Measurements from ENCODE around the gene ANKRD1. TPM values are rescaled to one million over a fixed set of nuclear protein-coding genes. Genes with fewer than 3 reads are reported as not detected.

Gene ANKRD1
- total and polyA plus RNA-seq, 12 donors: 1,390 to 8,287 (median 4,440) TPM

DNA sequence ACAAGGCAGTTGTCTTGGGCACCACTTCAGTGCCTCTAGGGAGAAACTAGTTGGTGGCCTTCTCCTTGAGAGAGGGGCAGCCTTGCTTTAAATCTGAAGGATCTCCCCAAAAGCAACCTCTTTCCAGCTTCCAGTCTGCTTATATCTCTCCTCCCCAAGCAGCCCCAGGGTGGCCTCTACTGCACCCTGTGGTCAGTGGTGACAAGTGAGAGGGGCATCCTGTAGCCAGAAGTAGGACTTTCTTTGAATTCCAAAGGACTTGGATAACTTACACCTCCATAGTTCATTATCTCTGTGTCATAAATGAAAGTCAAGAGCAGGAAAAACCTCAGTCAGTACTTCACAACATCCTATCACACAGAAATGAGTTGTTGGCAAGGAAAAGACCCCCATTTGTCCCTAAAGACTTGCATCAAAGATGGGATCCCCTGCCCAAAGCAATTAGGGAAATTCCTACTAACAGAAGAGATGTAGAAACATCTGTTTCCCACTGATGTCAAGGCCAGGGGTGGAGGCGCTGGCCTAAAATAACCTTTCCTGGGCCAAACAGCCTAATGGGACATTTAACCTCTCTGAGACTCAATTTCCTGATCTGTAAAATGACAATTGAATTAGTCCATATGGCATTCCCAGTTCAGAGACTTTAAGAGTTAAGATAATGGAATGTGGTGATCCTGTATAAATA lies 44.0 kb upstream of the ANKRD1 start:
- TF ChIP-seq CTCF (IDR thresholded peaks at IDR 0.05): no peak
- DNase-seq: no peak
- no peaks in the 10 kb centered on the region for H3K36me3 ChIP-seq
- H3K9me3 ChIP-seq: no peaks in the 10 kb centered on the region
- peaks cover 5 to 62% (median 29%) of the 10 kb centered on the region in 9 donors for H3K4me1 ChIP-seq
- no peak overlapping the region for H3K4me3 ChIP-seq
- 48 to 56% methylated on average over 1 of the region's 1 CpG for WGBS, 2 donors
- peak overlapping the region in 7 of 10 donors; percentile 14 to 77 (median 51) for H3K27ac ChIP-seq
- intact Hi-C loops (cut with DNase I): loop anchor here in 4 of 10 donors (5.0 kb wide), 2 partner anchors 33 to 43 kb away; partner anchors contain the start of gene ANKRD1 (in 2 of the 4)
- ATAC-seq: peak in 7 of 8 donors; percentile 13 to 73 (median 53)
- no peaks in the 10 kb centered on the region for H3K27me3 ChIP-seq

DNA sequence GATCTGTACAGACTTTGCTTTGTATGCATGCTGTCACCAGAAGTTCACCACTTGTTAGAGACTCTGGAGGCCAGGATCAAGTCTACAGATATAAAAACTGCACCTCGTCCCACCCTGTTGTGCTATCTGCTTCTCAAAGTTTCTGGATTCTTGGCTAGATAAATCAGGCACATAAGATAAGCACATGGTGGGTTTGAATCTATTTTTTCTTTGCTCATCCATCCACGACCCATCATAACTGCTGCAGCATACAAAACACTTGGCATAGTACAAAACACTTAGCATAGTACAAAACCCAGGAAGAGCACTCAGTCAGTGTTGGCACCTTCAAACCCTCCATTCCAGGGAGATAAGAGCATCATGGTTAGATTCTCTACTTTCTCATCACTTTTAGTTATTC lies 42.4 kb upstream of the ANKRD1 start:
- peaks cover 5 to 47% (median 29%) of the 10 kb centered on the region in 9 donors for H3K4me1 ChIP-seq

GRCh38 chr10:90960355-90960814 lies 39.5 kb upstream of the ANKRD1 start:
- intact Hi-C loops (cut with DNase I): loop anchor here in 1 of 10 donors (5.0 kb wide), 1 partner anchor 38 kb away; the partner anchor contains the start of gene ANKRD1
- H3K4me3 ChIP-seq: no peak overlapping the region
- H3K27me3 ChIP-seq: no peaks in the 10 kb centered on the region
- H3K36me3 ChIP-seq: no peaks in the 10 kb centered on the region
- DNase-seq: no peak
- TF ChIP-seq CTCF (IDR thresholded peaks at IDR 0.05): no peak
- H3K4me1 ChIP-seq: peaks cover 0 to 31% (median 20%) of the 10 kb centered on the region in 9 donors
- no peaks in the 10 kb centered on the region for H3K9me3 ChIP-seq
- ATAC-seq: peak in 5 of 8 donors; percentile 15 to 76 (median 41)
- peak overlapping the region in 1 of 10 donors; percentile 13 for H3K27ac ChIP-seq

More for the DNA sequence above, 42.4 kb upstream of the ANKRD1 start:
- no peak for DNase-seq
- no peaks in the 10 kb centered on the region for H3K27me3 ChIP-seq
- no peaks in the 10 kb centered on the region for H3K36me3 ChIP-seq
- no peak for ATAC-seq
- 68 to 72% methylated on average over 2 of the region's 2 CpGs for WGBS, 2 donors
- intact Hi-C loops (cut with DNase I): loop anchor here in 1 of 10 donors (5.0 kb wide), 1 partner anchor 41 kb away; the partner anchor contains the start of gene ANKRD1
- TF ChIP-seq CTCF (IDR thresholded peaks at IDR 0.05): no peak
- no peaks in the 10 kb centered on the region for H3K9me3 ChIP-seq
- no peak overlapping the region for H3K4me3 ChIP-seq
- no peak overlapping the region for H3K27ac ChIP-seq

- ATAC-seq (no peak), DNase-seq (no peak)
Observed at GRCh38 chr10:90959826-90960225, 38.9 kb upstream of the ANKRD1 start.

More at GRCh38 chr10:90959826-90960225, 38.9 kb upstream of the ANKRD1 start:
- WGBS, 2 donors: 71 to 85% methylated on average over 1 of the region's 1 CpG
- H3K27me3 ChIP-seq: no peaks in the 10 kb centered on the region
- no peak for TF ChIP-seq CTCF (IDR thresholded peaks at IDR 0.05)
- intact Hi-C loops (cut with DNase I): loop anchor here in 1 of 10 donors (5.0 kb wide), 1 partner anchor 38 kb away; the partner anchor contains the start of gene ANKRD1
- H3K4me1 ChIP-seq: peaks cover 0 to 26% (median 14%) of the 10 kb centered on the region in 9 donors
- no peaks in the 10 kb centered on the region for H3K9me3 ChIP-seq
- no peak overlapping the region for H3K4me3 ChIP-seq
- no peaks in the 10 kb centered on the region for H3K36me3 ChIP-seq
- H3K27ac ChIP-seq: no peak overlapping the region
